BJ (cell line): Measurements from ENCODE around the gene DSC2. TPM values are rescaled to one million over a fixed set of nuclear protein-coding genes. Genes with fewer than 3 reads are reported as not detected.

Experiments
- CTCF ChIA-PET: fragments of 350-600 bp; formaldehyde crosslinking; extraction: SDS; loops from one replicate; lab custom pipeline; 2021; ENCODE audit warnings: antibody characterized with exemption, inconsistent platforms; lab: Yijun Ruan, JAX
- POLR2A ChIA-PET: fragments of 300-600 bp; sonication (Branson Sonifier 250); formaldehyde crosslinking; extraction: SDS; loops from one replicate; lab custom pipeline; 2021; ENCODE audit warnings: antibody characterized with exemption; lab: Charles Lee
- DNase-seq: peaks from one replicate; pipeline ENCODE4 v3.0.0-alpha.2; 2011; ENCODE audit warnings: low read depth
- H3K27me3 ChIP-seq: 2 replicates; pipeline ENCODE4 v1.6.0; 2011; ENCODE audit warnings: low read length; ENCODE audit not compliant: control insufficient read depth, insufficient read depth
- H3K36me3 ChIP-seq: 2 replicates; pipeline ENCODE4 v1.5.1; 2011; ENCODE audit warnings: low read length; ENCODE audit not compliant: control insufficient read depth, insufficient read depth
- H3K4me3 ChIP-seq: 2 replicates; pipeline ENCODE4 v1.5.1; 2011; ENCODE audit warnings: low read depth, mild to moderate bottlenecking, control low read depth, low read length
- polyA plus RNA-seq: library from polyadenylated mRNA; depleted of rRNA; stranded (reverse); fragments of >200 nt; gene quantifications from 2 replicates; pipeline ENCODE4 v1.2.3, GENCODE V29; 2011
- TF ChIP-seq, protein P1 (sequence below): IDR thresholded peaks from 2 replicates; pipeline ENCODE4 v1.5.1; 2011; ENCODE audit warnings: low read depth, mild to moderate bottlenecking, control low read depth, inconsistent platforms, low read length, moderate library complexity; ENCODE audit not compliant: insufficient read depth

DSC2 gene
- polyA plus RNA-seq, 1 experiment, result not detected

DNA sequence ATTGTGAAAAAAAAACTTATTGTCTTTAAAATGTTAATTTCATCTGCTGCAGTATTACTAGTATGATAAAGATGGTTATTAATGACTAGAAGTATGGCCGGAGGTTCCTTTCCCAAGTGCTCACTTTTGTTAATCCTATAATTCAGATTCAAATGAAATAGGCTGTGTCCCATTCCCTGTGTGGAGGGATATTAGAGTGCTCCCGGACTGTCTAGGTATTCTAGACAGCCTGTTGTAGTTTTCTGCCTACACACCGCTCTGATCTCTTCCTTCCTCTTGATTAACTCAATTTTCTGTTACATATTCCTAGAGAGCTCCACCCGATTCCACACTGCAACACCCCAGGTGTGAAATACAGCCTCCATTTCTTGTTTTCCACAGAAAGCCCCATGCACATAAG, 44.3 kb downstream of the DSC2 start:
- no peaks in the 10 kb centered on the region for H3K27me3 ChIP-seq
- H3K36me3 ChIP-seq, result no peaks in the 10 kb centered on the region
- no peak for DNase-seq
- CTCF ChIA-PET, result interaction anchor here (0.7 kb wide), 1 partner anchor 970 kb away, joined by 3 read pairs; no protein-coding TSS in a partner anchor
- no peak overlapping the region for H3K4me3 ChIP-seq
- TF ChIP-seq, protein P1, sequence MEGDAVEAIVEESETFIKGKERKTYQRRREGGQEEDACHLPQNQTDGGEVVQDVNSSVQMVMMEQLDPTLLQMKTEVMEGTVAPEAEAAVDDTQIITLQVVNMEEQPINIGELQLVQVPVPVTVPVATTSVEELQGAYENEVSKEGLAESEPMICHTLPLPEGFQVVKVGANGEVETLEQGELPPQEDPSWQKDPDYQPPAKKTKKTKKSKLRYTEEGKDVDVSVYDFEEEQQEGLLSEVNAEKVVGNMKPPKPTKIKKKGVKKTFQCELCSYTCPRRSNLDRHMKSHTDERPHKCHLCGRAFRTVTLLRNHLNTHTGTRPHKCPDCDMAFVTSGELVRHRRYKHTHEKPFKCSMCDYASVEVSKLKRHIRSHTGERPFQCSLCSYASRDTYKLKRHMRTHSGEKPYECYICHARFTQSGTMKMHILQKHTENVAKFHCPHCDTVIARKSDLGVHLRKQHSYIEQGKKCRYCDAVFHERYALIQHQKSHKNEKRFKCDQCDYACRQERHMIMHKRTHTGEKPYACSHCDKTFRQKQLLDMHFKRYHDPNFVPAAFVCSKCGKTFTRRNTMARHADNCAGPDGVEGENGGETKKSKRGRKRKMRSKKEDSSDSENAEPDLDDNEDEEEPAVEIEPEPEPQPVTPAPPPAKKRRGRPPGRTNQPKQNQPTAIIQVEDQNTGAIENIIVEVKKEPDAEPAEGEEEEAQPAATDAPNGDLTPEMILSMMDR, result no peak
- POLR2A ChIA-PET, result no interaction called here

DNA sequence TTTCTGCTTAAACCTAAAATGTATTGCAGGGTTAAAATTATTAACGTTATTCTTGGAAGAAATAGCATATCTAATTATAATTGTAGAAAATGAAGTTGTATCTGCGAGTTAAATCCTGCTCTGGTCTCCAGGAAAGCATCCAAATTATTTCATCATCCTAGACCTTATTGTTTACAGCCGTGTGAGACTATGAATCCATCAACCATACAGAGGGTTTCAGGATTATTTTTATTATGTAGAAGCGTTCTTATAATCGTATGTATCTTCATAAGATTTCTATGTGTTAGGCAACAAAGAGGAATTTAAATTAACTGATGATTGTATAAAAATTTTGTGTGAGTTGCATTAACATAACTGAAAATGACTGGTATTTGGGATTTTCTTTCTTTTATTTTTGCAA, 45.2 kb downstream of the DSC2 start:
- Histone ChIP-seq H3K27me3 (no peaks in the 10 kb centered on the region), H3K4me3 (no peak overlapping the region), H3K36me3 (no peaks in the 10 kb centered on the region)
- TF ChIP-seq, protein P1, result no peak
- ChIA-PET CTCF (no interaction called here), POLR2A (no interaction called here)
- DNase-seq, result no peak

DNA sequence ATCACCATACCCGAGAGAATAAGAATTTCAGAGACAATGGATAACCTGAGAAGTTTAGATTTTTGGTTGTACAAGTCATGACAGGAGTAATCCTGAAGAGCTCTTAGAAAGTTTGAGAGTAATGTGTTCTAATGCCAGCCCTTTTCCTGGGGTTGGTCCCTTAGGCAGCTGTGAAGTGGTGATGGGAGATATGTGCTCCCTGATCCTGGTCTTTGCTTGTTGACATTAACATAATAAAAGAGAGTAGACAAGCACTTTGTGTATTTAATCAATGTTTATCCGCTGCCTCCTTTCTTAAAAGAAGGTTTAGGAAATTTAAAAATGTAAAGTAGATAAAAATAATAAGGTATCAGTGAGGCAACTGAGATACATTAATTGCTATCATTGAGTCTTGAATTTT, 45.9 kb downstream of the DSC2 start:
- ChIA-PET CTCF (no interaction called here), POLR2A (no interaction called here)
- Histone ChIP-seq H3K27me3 (no peaks in the 10 kb centered on the region), H3K4me3 (no peak overlapping the region), H3K36me3 (no peaks in the 10 kb centered on the region)
- TF ChIP-seq, protein P1, result no peak
- no peak for DNase-seq

DNA sequence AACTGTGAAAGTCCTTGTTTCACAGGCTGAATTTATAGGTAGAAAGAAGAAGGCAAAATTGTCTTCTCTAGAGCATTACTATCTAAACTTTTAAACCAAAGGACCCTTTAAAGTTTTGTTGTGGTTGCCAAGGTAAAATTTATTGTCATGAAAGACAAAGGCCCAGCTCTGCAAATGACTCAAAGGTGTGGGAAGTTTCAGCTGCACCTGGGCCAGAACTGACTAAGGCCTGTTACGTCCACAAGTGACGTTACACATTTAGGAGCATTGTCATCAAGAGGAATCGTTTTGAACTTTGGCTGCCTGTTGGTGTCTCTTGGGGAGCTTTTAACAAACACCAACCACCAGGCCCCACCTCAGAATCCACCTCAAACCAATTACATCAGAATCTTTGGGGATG, 51.6 kb downstream of the DSC2 start:
- TF ChIP-seq, protein P1, result no peak
- Histone ChIP-seq H3K27me3 (no peaks in the 10 kb centered on the region), H3K4me3 (no peak overlapping the region), H3K36me3 (no peaks in the 10 kb centered on the region)
- ChIA-PET POLR2A (no interaction called here), CTCF (no interaction called here)
- no peak for DNase-seq

DNA sequence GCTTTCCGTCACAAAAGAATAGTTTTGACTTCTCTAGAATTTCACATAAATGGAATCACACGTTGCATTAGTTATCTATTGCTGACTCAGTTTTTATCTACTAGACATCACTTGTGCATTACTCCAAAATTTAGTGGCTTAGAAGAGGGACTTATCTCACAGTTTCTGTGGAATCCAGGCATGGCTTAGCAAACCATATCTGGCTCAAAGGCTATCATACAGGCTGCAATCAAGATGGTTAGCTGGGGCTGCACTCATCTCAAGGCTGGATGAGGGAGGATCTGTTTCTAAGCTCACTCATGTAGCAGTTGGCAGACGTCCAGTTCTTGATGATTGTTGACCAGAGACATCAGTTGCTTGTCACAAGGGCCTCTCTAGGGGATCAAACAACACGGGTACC, 53.0 kb downstream of the DSC2 start:
- DNase-seq, result no peak
- Histone ChIP-seq H3K36me3 (no peaks in the 10 kb centered on the region), H3K27me3 (no peaks in the 10 kb centered on the region), H3K4me3 (no peak overlapping the region)
- CTCF ChIA-PET, result no interaction called here
- TF ChIP-seq, protein P1, result no peak
- POLR2A ChIA-PET, result no interaction called here
